ENCODE results near the gene SLC43A2.

GRCh38 chr17:1557355-1558095 lies 71.1 kb downstream of the SLC43A2 start:
- TF ChIP-seq CTCF (IDR thresholded peaks at IDR 0.05; ENCODE audit: low read depth, low read length, missing input control): no peak
- TF ChIP-seq TAF1 (conservative IDR thresholded peaks at IDR 0.05): no peak

Data from liver (tissue), 3 donors.